ENCODE measurements around the gene SPANXA2. TPM values are rescaled to one million over a fixed set of nuclear protein-coding genes. Genes with fewer than 3 reads are reported as not detected.

SPANXA2 gene
- total and polyA plus RNA-seq, 2 of the 4 experiments (the other 2 are of a cell fraction) = not detected

- Histone ChIP-seq H3K23ac (ENCODE audit: low read depth, low read length) (no peak overlapping the region), H3K4me1 (ENCODE audit: control insufficient read depth, insufficient read depth, low read length) (no peaks in the 10 kb centered on the region), H3K4me2 (ENCODE audit: low read depth, low read length) (no peak overlapping the region), H2BK5ac (ENCODE audit: low read depth, low read length, poor library complexity, severe bottlenecking) (no peak overlapping the region), H3K36me3 (ENCODE audit: control insufficient read depth, insufficient read depth, low read length) (no peaks in the 10 kb centered on the region), H3K27me3 (ENCODE audit: control insufficient read depth, insufficient read depth, low read length) (no peaks in the 10 kb centered on the region), H3K79me1 (ENCODE audit: low read depth in 1 of 2, low read length in 2 of 2) (no peaks in the 10 kb centered on the region), H4K20me1 (ENCODE audit: insufficient read depth, low read length) (no peaks in the 10 kb centered on the region), H3K9ac (ENCODE audit: low read depth, low read length) (no peak overlapping the region), H3K18ac (ENCODE audit: low read depth, low read length) (no peak overlapping the region), H3K14ac (replicated peaks; ENCODE audit: low read depth, low read length) (no peak overlapping the region), H2BK120ac (ENCODE audit: low read depth, low read length) (no peak overlapping the region), H2AK9ac (replicated peaks; ENCODE audit: low read depth, low read length, poor library complexity) (no peak overlapping the region), H3K27ac (ENCODE audit: insufficient read depth, low read length) (no peak overlapping the region), H2AFZ (replicated peaks; ENCODE audit: low read length, poor library complexity) (no peak overlapping the region), H2BK20ac (ENCODE audit: low read depth, low read length) (no peak overlapping the region), H3K9me3 (ENCODE audit: control insufficient read depth, insufficient read depth, low read length) (no peaks in the 10 kb centered on the region), H4K5ac (ENCODE audit: low read depth, low read length) (no peak overlapping the region), H4K8ac (ENCODE audit: low read depth in 2 of 2, low read length in 2 of 2) (no peak overlapping the region), H3K4ac (ENCODE audit: low read depth, low read length) (no peak overlapping the region), H2AK5ac (ENCODE audit: low read depth, low read length) (no peak overlapping the region), H4K91ac (ENCODE audit: insufficient read depth, low read depth, low read length) (no peak overlapping the region), H3K56ac (ENCODE audit: extremely low read depth, insufficient read depth, low read length) (no peak overlapping the region), H3K4me3 (ENCODE audit: insufficient read depth, low read depth, low read length) (no peak overlapping the region), H3K9me1 (ENCODE audit: insufficient read depth, low read length) (no peaks in the 10 kb centered on the region), H2BK15ac (ENCODE audit: low read depth, low read length) (no peak overlapping the region)
- ChIA-PET CTCF (no interaction called here), POLR2A (ENCODE audit: unreplicated experiment) (no interaction called here)
- DNase-seq (no peak), ATAC-seq (ENCODE audit: low read depth) (no peak)
- dilution Hi-C loops (cut with HindIII; ENCODE audit: low sequenced_read_pairs, unreplicated experiment) = no loop called here
- no CpG with 5 or more reads among the region's 1 CpG for WGBS, 2 experiments (ENCODE audit: extremely low coverage in 2 of 2, insufficient read length in 1 of 2)
- BruUV-seq (replicated peaks) = no TSS peak
- intact Hi-C loops (cut with micrococcal nuclease) = no loop called here
- TF ChIP-seq POLR2A (IDR thresholded peaks at IDR 0.05; ENCODE audit: low read depth, low read length) (no peak), MXI1 (IDR thresholded peaks at IDR 0.05; ENCODE audit: borderline replicate concordance, low read depth, low read length) (no peak), RFX5 (IDR thresholded peaks at IDR 0.05; ENCODE audit: low read depth, low read length) (no peak), CHD1 (IDR thresholded peaks at IDR 0.05; ENCODE audit: low read depth, low read length) (no peak), SMC3 (IDR thresholded peaks at IDR 0.05; ENCODE audit: low read depth, low read length) (no peak), ELK1 (IDR thresholded peaks at IDR 0.05; ENCODE audit: borderline replicate concordance, low read depth, low read length) (no peak), MAFK (IDR thresholded peaks at IDR 0.05; ENCODE audit: low read depth, low read length) (no peak), CTCF (conservative IDR thresholded peaks at IDR 0.05; ENCODE audit: low read depth, low read length) (no peak), CEBPB (IDR thresholded peaks at IDR 0.05; ENCODE audit: low read depth, low read length) (no peak), FOS (IDR thresholded peaks at IDR 0.05; ENCODE audit: low read depth, low read length) (no peak), RCOR1 (IDR thresholded peaks at IDR 0.05; ENCODE audit: insufficient replicate concordance, low read length) (no peak), RAD21 (IDR thresholded peaks at IDR 0.05; ENCODE audit: low read length) (no peak), NFE2L2 (IDR thresholded peaks at IDR 0.05; ENCODE audit: low read depth, low read length) (no peak), MAZ (IDR thresholded peaks at IDR 0.05; ENCODE audit: borderline replicate concordance, low read depth, low read length) (no peak), BHLHE40 (IDR thresholded peaks at IDR 0.05; ENCODE audit: low read depth, low read length) (no peak)
- TF ChIP-seq, protein P1, sequence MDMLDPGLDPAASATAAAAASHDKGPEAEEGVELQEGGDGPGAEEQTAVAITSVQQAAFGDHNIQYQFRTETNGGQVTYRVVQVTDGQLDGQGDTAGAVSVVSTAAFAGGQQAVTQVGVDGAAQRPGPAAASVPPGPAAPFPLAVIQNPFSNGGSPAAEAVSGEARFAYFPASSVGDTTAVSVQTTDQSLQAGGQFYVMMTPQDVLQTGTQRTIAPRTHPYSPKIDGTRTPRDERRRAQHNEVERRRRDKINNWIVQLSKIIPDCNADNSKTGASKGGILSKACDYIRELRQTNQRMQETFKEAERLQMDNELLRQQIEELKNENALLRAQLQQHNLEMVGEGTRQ (IDR thresholded peaks at IDR 0.05; ENCODE audit: low read depth, low read length) = no peak
- in situ Hi-C loops (cut with MboI; ENCODE audit: low sequenced_read_pairs) = loop anchor here (25.0 kb wide), 1 partner anchor 176 kb away; no protein-coding TSS in a partner anchor
These were observed 49.0 kb downstream of the SPANXA2 start for GRCh38 chrX:141638550-141638949.
